B cell (primary cell): ENCODE data around the gene DTWD2.

Source experiments
- EZH2 ChIP-seq: IDR thresholded peaks from 2 replicates; pipeline ENCODE4 v1.6.1; 2012; ENCODE audit warnings: borderline replicate concordance, low read depth, mild to moderate bottlenecking, moderate library complexity, low read length; ENCODE audit not compliant: insufficient read depth, poor library complexity, severe bottlenecking
- TF ChIP-seq, protein P1 (sequence below): fragments of 200-600 bp; IDR thresholded peaks from one replicate; pipeline ENCODE4 v1.8.0; 2022; ENCODE audit warnings: antibody characterized with exemption, mild to moderate bottlenecking

DNA sequence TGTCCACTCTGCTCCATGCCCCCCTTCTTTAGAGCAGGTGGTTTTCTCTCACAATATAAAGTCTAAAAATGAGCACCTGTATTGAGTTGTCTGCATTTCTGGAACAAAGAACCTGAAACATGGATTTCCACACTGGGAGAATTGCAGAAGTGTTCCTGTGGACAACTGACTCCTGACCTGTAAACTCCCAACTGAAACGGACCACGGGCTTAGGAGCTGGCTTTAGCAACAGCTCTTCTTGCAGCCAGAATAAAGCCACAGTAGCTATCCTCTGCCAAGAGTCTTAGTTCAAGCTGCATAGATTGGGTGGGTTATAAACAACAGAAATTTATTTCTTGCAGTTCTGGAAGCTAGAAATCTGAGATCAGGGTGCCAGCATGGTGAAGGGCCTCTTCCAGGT, 194.7 kb downstream of the DTWD2 start:
- TF ChIP-seq, protein P1, sequence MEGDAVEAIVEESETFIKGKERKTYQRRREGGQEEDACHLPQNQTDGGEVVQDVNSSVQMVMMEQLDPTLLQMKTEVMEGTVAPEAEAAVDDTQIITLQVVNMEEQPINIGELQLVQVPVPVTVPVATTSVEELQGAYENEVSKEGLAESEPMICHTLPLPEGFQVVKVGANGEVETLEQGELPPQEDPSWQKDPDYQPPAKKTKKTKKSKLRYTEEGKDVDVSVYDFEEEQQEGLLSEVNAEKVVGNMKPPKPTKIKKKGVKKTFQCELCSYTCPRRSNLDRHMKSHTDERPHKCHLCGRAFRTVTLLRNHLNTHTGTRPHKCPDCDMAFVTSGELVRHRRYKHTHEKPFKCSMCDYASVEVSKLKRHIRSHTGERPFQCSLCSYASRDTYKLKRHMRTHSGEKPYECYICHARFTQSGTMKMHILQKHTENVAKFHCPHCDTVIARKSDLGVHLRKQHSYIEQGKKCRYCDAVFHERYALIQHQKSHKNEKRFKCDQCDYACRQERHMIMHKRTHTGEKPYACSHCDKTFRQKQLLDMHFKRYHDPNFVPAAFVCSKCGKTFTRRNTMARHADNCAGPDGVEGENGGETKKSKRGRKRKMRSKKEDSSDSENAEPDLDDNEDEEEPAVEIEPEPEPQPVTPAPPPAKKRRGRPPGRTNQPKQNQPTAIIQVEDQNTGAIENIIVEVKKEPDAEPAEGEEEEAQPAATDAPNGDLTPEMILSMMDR: no peak
- TF ChIP-seq EZH2: no peak
